ENCODE results near the gene ETS1.

Gene ETS1

DNA sequence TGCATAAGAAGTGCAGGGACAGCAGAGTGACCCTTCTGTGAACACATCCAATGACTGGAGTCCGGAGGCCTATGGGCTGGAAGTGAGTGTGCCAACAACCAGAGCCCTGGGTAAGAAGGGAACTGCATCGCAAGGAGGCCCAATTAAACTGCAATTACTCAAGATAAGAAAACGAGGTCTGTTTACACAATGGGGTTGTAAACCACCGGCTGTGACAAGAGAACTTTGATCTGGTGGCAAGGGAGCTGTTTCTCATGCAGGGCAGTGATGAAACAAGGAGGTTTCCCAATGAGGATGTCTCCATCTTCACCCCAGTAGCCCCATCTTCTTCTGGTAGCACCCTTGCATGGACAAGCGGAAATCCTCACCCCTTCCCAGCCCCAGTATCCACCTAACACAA, 21.5 kb downstream of the ETS1 start:
- DNase-seq = no peak

DNA sequence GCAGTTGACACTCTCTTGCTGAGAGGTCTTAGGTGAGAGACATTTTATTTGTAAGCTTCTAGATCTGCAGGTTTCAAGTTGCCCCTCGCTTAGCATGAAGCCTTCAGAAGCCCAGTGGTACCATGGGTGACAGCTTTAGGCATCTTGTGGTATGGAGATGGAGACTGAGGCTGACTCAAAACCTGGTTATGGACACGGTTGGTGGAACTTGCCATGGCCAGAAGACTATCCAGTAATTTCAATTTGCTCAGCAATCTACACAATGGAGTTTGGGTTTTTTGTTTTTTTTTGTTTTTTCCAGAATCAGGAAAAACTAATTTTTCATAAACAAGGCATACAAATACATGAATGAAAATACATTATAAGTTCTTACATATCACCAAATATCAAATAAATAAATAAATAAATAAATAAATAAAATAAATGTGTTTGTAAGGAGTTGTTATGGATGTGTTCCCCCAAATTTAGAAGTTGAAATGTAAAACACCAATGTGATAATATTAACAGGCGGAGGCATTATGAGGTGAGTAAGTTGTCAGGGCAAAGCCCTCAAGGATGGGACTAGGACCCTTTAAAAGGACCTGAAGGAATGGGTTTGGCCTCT, 22.6 kb downstream of the ETS1 start:
- DNase-seq = no peak

DNA sequence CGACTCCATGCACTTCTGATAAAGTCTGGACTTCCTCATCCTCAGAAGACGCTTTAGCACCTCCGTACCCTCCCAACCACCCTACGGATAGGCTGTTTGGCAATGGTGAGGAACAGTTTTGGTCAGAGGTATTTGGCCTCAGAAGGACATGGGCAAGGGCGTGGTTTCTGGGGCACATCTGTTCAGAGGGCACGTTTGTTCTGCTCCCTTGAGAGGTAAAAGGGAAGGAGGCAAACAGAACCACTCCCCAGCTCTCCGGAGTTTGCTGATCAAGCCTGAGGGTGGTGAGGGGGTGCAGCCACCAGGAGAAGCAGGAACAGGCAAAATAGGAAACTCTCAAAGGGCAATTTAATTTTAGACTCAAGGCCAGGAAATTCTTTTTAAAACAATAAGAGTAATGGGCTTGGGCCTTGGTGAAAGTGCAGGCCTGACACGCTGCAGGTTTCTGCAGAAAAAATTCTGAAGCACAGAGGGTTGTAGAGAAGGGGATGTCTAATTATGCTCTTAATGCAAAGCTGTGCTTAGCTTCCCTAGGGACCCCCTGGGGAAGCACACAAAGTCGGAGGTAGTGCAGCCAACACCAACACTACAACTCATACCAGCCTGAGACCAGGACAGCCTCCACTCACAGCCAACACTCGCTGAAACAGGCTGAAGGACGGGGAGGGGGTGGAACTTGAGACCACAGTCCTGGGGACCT, 23.3 kb downstream of the ETS1 start:
- DNase-seq = no peak

DNA sequence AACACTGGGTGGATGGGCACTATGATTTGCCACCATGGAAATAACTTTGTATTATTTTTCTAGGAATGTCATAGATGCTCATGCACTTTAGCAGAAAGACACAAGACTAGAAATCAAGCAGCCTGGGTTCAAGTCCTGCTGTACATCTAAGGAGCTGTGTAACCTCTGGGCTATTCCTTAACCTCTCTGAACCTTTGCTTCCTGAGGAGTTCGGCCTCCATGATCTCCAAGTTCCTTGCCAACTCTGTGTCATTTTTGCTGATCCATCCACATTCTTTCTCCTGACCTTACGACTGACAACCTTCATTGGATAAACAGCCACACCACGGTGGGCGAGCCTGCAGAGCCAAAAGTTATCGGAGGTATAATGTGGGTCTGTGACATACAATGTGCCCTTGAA, 24.1 kb downstream of the ETS1 start:
- no peak for DNase-seq

DNA sequence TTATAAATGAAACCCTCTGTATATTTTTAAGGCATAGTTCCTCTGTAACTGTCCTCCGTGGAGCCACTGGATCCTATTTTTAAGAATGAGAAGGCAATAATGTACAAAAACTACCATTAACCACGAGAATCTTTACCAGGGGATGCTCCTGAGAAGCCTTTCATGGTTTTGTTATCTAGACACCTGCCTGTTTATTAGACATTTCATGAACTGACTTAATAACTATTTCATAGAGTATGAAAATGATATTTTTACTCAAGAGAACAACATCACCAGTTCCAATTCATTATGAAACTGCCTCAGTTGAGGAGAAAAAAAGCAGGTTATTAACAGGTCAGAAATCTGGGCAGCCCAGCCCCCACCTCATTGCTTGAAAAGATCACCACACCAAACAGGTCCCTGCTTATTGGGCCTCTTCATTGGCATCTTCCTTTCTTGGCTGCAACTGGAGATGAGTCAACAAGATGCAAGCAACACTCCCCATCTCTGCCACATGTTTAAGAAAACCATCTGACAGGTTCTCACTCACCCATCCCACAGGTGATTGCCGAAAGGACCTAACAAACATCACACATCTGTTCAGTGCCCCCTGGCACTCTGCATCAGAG, 27.8 kb downstream of the ETS1 start:
- DNase-seq = no peak

DNA sequence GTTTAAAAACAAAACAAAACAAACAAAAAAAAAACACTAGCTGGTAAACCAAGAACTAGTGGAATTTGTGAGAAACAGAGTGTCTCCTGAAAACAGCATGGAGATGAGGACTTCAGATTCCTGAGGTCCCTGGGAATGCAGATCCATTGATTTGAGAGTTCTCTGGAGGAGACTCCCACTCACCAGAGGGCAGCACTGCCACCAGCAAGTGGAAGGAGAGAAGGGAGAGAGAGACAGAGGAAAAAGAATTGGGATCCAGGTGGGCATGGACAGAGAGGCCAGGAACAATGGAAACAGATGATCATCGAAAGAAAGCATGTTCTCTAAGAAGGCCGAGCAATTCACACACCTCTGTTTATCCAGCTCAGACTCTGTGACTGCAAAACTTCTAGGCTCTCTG, 31.8 kb downstream of the ETS1 start:
- no peak for DNase-seq

DNA sequence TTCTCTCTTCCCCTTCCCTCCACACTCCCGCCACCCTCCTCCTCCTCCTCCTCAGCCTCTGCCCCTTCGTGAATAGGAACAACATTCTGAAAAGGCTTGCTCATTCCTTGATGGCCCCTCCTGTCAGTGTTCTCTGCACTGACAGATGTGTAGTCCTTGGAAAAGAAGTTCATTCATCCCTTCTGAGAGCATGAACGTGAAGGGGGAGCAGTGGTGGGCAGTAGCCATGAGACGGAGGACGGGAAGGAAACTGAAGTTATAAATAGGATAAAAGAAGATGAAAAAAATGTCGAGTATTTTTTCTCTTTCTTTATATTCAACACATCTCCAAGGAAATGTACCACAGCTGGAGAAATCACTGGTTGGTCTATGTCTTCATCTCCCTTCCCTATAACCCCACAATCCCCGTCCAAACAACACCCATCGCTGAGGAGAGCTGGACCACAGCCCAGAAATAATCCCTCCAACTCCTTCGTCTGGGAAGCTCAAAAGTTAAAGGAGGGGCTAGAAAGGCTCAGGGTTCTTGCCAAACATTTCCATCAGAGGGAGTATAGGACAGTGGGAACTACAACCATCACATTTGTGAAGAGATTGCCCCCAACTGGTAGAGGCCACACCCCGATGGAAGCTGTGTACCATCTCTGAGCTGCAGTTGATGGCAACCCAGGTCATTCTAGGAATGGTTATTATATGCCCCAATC, 33.5 kb downstream of the ETS1 start:
- DNase-seq = no peak

DNA sequence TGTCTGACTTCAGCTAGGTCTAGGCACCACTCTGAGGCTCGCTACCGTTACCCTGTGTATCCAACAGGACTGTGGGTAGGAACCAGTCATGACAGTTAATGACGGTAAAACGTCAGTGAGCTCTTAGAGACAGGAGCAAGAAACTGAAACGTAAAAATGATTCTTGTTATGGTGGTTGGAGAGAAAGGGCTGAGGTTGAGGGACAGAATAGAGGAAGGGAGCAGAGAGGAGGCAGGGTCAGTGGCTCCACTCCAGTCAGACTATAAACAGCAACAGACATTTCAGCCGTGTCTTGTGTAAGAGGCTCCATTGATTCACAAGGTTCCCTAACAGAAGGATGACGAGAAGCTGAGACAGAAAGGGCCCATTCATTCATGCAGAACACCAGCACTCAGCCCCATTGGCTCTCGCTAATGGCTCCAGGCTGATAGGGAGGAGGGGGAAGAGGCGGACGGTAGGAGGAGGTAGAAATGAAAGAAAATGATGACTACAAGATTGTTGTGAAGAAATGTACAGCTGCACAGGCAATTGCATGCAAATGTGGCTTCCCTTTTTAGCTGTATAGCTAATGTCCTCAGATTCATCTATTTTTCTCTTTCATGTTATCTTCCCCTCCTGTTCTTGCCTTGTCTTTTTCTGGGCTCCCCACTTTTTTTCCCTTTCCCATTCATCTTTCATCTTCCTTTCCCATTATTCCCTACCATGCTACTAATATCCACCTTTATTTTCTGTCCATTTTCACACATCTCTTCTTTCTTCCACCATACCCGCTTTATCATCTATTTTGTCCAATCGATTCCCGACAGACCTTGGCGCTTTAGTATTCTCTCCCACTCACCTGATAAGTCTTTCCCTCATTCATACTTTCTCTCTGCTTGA, 34.3 kb downstream of the ETS1 start:
- peak; percentile 39 to 74 for DNase-seq

DNA sequence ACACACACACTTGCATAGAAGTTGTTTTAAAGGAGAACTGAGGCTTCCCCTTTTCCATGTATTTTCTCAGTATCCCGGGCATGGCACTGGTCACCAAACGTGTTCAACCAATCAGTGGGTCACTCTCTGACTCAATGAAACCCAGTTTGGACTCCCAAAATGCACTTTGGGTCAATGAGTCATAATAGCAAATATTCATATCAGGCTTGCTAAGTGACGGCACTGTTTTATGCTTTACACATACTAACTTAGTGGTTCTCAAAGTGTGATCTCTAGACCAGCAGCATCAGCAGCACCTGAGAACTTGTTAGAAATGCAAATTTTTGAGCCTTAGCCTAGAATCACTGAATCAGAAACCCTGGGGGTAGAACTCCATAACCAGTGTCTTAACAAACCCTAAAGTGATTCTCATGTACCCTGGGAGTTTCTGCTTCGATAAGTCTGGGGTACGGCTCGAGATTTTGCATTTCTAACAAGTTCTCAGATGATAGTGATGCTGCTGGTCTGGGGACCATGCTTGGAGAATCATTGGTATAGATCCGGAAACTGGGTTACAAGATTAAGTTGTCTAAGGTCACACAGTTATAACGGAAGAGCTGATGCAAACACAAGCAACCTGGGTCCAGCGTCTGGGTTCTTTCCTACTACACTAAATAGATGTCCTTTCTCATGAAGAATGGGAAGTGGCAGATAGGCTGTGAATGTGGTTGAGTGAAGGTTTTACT, 35.6 kb downstream of the ETS1 start:
- DNase-seq = peak; percentile 37 to 61

DNA sequence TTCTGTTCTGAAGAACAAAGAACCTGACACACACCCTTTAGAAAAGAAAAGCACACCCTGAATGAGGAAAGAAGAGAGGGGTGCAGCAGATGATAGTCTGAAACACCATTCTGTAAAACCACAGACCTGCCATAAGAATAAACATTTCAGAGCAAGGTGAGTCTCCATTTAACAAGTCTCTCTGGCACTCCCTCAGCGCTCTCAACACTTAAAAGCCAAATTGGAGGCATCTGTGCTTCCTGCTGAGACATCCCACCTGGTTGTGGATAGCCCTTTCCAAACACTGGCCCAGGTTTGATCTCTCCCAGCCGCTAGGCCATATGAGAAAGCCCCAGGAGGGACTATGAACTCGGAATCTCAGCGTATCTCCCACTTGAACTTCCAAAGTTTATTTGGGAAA, 36.3 kb downstream of the ETS1 start:
- peak in 1 of 2 donors; percentile 30 for DNase-seq

DNA sequence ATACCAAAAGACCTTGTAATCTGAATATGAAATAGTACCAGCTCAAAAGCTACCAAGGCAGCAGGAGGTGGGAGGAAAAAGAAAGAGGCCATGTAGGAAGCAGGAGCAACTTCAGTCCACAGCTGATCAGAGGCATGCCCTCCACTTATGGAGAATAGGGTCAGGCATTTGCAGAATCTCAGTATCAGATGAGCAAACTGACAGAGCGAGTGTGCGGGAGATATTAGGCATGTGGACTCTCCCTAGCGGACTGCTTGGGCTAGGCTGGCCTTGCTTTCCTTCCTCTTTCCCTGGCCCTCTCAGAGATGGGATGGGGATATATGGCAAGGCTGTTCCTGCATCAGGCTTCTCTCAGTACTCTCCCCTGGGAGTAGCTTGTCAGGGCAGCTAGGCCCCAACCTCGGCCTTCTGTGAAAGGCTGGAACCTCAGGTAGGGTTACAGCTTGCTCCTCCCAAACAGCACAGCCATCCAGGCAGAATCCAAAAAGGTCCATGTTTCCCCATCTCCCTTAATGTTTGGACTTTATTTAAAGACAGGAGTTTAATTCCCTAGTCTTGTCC, 37.0 kb downstream of the ETS1 start:
- DNase-seq = no peak

DNA sequence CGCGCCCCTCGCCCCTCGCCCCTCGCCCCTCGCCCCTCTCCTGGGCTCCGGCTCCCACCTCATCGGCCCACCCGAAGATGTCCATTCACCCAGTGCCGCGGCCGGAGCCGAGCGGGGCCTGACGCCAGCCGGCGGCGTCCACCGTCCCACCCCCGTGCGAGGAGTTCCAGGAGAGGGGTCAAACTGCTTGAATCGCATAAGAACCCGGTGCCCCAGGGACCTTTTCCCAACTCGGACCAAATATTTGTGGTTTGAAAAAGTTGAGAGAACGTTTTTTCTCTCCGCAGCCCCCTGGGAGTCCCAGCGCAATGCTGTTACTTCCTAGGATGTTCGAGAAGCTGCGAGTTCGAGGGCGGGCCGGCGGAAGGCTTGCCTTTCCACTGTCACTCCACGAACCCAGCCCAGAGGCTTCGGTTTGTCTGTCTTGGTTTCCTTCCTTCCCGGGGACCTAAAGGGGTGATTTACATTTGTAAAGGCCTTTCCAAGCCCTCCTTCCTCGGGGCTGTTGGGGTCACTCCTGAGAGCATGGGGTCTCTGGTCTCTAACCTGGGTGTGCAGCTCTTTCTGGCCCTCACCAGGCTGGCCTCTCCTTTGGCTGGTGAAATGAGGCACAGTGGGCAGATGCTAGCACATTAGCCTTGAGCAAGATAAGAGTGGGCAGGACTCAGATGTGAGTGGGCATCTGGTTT, 38.0 kb downstream of the ETS1 start:
- DNase-seq = no peak

DNA sequence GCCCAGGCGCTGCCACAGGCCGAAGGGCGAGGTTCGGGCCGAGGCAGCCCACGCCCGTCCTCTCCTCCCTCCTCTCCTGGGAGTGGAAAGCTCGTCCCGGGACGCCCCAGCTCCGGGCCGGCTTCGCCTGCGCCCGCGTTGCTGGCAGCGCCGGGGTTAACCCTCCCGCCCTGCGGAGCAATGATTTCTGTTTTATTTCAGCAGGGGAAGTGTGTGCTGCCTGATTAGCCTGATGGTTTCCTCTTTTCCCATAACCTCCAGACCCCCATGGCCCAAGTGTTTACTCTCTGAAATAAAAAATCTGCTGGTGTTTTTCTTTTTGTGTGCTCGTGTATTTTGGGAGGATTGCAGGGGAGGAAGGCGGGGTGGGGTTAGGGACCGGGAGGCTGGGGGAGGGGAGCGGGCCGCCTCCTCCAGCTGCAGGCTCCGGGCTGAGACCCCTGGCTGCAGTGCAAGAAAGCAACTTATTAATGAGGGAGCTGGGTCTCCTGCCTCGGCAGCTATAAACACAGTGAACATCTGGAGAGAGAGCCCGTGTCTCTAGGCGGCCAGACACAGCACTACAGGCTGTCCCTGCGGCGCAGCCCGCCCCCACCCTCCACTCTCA, 38.6 kb downstream of the ETS1 start:
- peak; percentile 21 to 30 for DNase-seq

DNA sequence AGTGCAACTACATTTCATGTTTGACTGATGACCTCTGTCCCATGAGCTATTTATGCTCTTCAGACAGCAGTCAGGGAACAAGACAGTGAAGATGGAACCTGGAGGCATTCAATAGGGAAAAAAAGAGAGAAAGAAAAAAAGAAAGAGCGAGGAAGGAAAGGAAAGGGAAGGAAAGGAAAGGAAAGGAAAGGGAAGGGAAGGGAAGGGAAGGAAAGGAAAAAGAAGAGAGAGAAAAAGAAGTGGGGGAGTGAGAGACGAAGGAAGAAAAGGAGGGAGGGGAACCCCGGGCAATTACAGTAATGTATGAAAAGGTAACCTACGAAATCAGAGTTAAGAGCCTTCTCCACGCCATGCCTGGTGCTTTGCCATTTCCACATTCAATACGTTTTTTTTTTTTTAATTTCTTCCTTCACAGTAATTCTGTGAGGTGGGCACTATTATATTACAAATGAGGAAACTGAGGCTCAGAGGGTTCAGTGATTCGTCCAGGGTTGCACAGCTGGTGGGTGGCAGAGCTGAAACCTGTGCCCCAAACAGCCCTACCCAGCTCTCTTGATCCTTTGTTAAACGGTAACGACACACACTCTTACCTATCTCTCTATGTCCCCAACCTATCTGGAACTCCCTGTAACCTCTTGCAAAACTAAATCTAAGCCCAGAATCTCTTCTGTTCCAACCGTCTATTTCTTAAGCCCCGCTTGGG, 39.3 kb downstream of the ETS1 start:
- no peak for DNase-seq

DNA sequence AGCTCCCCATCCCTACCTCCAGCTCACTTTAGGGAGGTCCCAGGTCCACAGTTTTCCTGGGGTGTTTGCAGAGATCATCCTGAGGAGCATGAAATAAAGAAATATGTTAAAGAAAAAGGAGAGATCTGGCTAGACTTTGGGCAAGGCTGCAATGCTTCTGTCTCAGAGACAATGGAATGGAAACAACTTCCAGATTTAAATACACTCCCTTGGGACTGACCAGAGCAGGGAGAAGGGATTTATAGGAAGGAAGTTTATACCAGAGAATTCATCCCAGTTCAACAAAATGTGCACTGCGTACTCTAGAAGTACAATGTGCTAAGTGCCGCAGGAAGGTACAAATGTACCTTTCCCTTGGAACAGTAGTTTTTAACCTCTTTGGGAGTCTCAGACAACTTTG, 40.4 kb downstream of the ETS1 start:
- DNase-seq = no peak

DNA sequence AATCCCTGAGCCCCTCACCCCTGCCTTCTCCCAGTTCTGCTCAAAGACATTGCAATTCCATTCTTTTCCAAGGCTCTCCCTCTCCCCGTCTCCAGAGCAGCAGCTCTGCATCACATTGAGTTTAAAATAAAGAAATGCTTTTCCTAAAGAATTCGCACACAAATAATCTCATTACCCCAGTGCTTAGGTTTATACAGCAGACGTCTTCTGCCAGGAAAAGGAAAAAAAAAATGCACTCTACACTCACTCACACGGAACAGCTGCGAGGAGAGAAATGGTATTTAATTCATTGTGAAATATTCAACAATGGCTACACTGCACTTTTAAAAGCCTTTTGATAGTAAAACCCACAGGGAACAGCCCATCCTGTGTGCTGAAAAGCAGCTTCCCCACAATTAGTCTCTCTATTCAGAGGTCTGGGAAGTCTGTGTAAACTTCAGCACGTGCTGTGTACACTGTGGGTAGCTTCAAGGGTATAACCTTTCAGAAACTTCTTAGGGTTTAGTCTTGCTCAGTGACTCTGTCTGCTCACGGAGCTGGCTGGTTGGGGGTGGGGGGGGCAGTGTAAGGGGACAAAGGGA, 42.8 kb downstream of the ETS1 start:
- no peak for DNase-seq

DNA sequence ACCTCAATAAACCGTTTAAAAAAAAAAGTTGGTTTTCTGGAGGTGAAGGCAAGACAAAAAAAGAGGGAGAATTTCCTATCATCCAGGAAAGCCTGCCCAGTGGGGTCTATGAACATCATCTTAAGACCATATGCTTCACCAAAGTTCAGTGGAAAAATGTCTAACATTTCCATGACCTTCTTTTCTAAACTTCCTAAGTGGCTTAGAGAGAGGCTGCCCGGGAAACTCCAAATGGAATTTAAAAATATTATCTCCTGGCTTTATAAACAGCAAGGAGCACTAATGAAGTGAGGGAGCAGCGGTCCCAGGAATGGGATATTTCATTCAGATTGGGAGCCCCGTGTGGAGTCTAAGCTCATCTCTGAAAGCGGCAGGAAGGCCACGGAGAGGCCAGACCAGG, 46.9 kb downstream of the ETS1 start:
- DNase-seq = no peak

DNA sequence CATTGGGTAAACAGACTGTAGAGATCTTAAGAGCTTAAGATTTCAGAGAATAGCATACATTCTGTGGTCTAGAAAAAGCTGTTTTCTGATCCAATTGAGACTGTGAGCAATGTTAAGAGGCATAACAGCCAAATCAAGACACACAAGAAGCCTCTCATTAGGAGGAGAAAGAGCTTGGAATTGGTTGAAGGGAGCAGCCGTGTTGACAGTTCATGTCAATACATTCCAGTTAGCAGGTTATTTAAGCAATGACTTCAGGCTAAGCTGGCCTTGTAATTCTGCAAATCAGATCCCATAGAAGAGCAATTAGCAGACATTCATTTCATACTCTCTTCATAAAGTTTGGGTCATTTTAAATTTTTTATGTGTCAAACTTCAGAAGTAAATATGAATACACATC, 50.9 kb downstream of the ETS1 start:
- no peak for DNase-seq

Measured in CD4-positive, alpha-beta T cell treated with Interferon alpha-2 for 1 hour (primary cell).